IMR-90 (cell line): ENCODE results near the gene CD163. TPM values are rescaled to one million over a fixed set of nuclear protein-coding genes. Genes with fewer than 3 reads are reported as not detected.

Experiments used
- ATAC-seq: fragments of 200-7000 bp; cut with Tn5 transposase; 2 replicates; pipeline ENCODE4 v1.9.1; 2020; ENCODE audit warnings: low read depth, mild to moderate bottlenecking, moderate library complexity
- BruUV-seq: library from RNA; stranded (reverse); fragments of 400-500 nt; replicated peaks from 2 replicates; lab custom pipeline; 2021; lab: Mats Ljungman, UMichigan
- CTCF ChIA-PET: fragments of 300-600 bp; formaldehyde crosslinking; extraction: SDS; loops from one replicate; lab custom pipeline; 2021; ENCODE audit warnings: antibody characterized with exemption; lab: Yijun Ruan, JAX
- POLR2A ChIA-PET: fragments of 300-600 bp; sonication (Branson Sonifier 250); formaldehyde crosslinking; loops from one replicate; lab custom pipeline; 2022; ENCODE audit warnings: antibody characterized with exemption; ENCODE audit not compliant: unreplicated experiment; lab: Charles Lee
- DNase-seq: peaks from one replicate; pipeline ENCODE4 v3.0.0; 2013
- H2AFZ ChIP-seq: replicated peaks from 2 replicates; pipeline ENCODE3; 2013; ENCODE audit warnings: low read length, mild to moderate bottlenecking; ENCODE audit not compliant: poor library complexity
- H2AK5ac ChIP-seq: 2 replicates; pipeline ENCODE4 v1.6.1; 2013; ENCODE audit warnings: low read depth, low read length, inconsistent platforms
- H2AK9ac ChIP-seq: replicated peaks from 2 replicates; pipeline ENCODE3; 2013; ENCODE audit warnings: mild to moderate bottlenecking, low read depth, low read length, moderate library complexity; ENCODE audit not compliant: poor library complexity
- H2BK120ac ChIP-seq: 2 replicates; pipeline ENCODE4 v1.6.1; 2013; ENCODE audit warnings: low read depth, low read length, inconsistent platforms
- H2BK15ac ChIP-seq: 3 replicates; pipeline ENCODE4 v1.6.1; 2013; ENCODE audit warnings: low read depth, low read length, inconsistent platforms
- H2BK20ac ChIP-seq: 2 replicates; pipeline ENCODE4 v1.6.1; 2013; ENCODE audit warnings: low read depth, mild to moderate bottlenecking, inconsistent platforms, low read length, moderate library complexity
- H2BK5ac ChIP-seq: 2 replicates; pipeline ENCODE4 v1.6.1; 2013; ENCODE audit warnings: mild to moderate bottlenecking, low read depth, low read length, inconsistent platforms; ENCODE audit not compliant: poor library complexity, severe bottlenecking
- H3K14ac ChIP-seq: replicated peaks from 2 replicates; pipeline ENCODE4 v1.6.1; 2013; ENCODE audit warnings: low read depth, low read length, inconsistent platforms
- H3K18ac ChIP-seq: 2 replicates; pipeline ENCODE4 v1.6.1; 2013; ENCODE audit warnings: low read depth, low read length, control low read depth
- H3K23ac ChIP-seq: 2 replicates; pipeline ENCODE4 v1.6.1; 2013; ENCODE audit warnings: low read depth, low read length, inconsistent platforms
- H3K27ac ChIP-seq: 2 replicates; pipeline ENCODE4 v1.5.1; 2013; ENCODE audit warnings: mild to moderate bottlenecking, control low read depth, low read length; ENCODE audit not compliant: insufficient read depth
- H3K27me3 ChIP-seq: 2 replicates; pipeline ENCODE4 v1.6.1; 2013; ENCODE audit warnings: low read length; ENCODE audit not compliant: control insufficient read depth, insufficient read depth
- H3K36me3 ChIP-seq: 2 replicates; pipeline ENCODE4 v1.6.1; 2013; ENCODE audit warnings: low read length, mixed read lengths; ENCODE audit not compliant: control insufficient read depth, insufficient read depth
- H3K4ac ChIP-seq: 2 replicates; pipeline ENCODE4 v1.6.1; 2013; ENCODE audit warnings: low read depth, low read length, inconsistent platforms
- H3K4me1 ChIP-seq: 2 replicates; pipeline ENCODE4 v1.6.1; 2013; ENCODE audit warnings: low read length, mixed read lengths; ENCODE audit not compliant: control insufficient read depth, insufficient read depth
- H3K4me2 ChIP-seq: 2 replicates; pipeline ENCODE4 v1.6.1; 2013; ENCODE audit warnings: low read depth, mild to moderate bottlenecking, control low read depth, low read length, moderate library complexity
- H3K4me3 ChIP-seq: 2 replicates; pipeline ENCODE4 v1.5.1; 2013; ENCODE audit warnings: low read depth, mild to moderate bottlenecking, control low read depth, low read length, moderate library complexity; ENCODE audit not compliant: insufficient read depth
- H3K56ac ChIP-seq: 2 replicates; pipeline ENCODE4 v1.6.1; 2013; ENCODE audit warnings: low read length, inconsistent platforms; ENCODE audit not compliant: insufficient read depth; ENCODE audit errors: extremely low read depth
- H3K79me1 ChIP-seq, 2 experiments: 2 replicates each; pipeline ENCODE4 v1.6.1; 2013; ENCODE audit warnings: low read length in 2 of 2, inconsistent platforms in 1 of 2, low read depth in 1 of 2
- H3K9ac ChIP-seq: 2 replicates; pipeline ENCODE4 v1.6.1; 2013; ENCODE audit warnings: low read depth, low read length, control low read depth
- H3K9me1 ChIP-seq: 2 replicates; pipeline ENCODE4 v1.6.1; 2013; ENCODE audit warnings: low read length, inconsistent platforms; ENCODE audit not compliant: insufficient read depth
- H3K9me3 ChIP-seq: 2 replicates; pipeline ENCODE4 v1.6.1; 2013; ENCODE audit warnings: low read length; ENCODE audit not compliant: control insufficient read depth, insufficient read depth
- H4K20me1 ChIP-seq: 2 replicates; pipeline ENCODE4 v1.6.1; 2013; ENCODE audit warnings: low read length, inconsistent platforms; ENCODE audit not compliant: insufficient read depth
- H4K5ac ChIP-seq: 2 replicates; pipeline ENCODE4 v1.6.1; 2013; ENCODE audit warnings: mild to moderate bottlenecking, low read depth, low read length, control low read depth
- H4K8ac ChIP-seq, 2 experiments: 2 replicates each; pipeline ENCODE4 v1.6.1; 2013; ENCODE audit warnings: low read depth in 2 of 2, low read length in 2 of 2, control low read depth in 1 of 2, inconsistent platforms in 1 of 2
- H4K91ac ChIP-seq: 2 replicates; pipeline ENCODE4 v1.6.1; 2013; ENCODE audit warnings: low read depth, low read length, inconsistent platforms; ENCODE audit not compliant: insufficient read depth
- BHLHE40 ChIP-seq: fragments of 150-350 bp; IDR thresholded peaks from 2 replicates; pipeline ENCODE4 v1.6.1; 2016; ENCODE audit warnings: mild to moderate bottlenecking, low read depth, low read length
- CEBPB ChIP-seq: IDR thresholded peaks from 2 replicates; pipeline ENCODE4 v1.6.1; 2012; ENCODE audit warnings: low read depth, low read length, improper control_type of control experiment
- CHD1 ChIP-seq: IDR thresholded peaks from 2 replicates; pipeline ENCODE4 v1.6.1; 2012; ENCODE audit warnings: low read depth, low read length, improper control_type of control experiment
- CTCF ChIP-seq: conservative IDR thresholded peaks from 2 replicates; pipeline ENCODE4 v1.5.1; 2012; ENCODE audit warnings: mild to moderate bottlenecking, low read depth, low read length, improper control_type of control experiment
- FOS ChIP-seq: fragments of 150-350 bp; IDR thresholded peaks from 2 replicates; pipeline ENCODE4 v1.6.1; 2016; ENCODE audit warnings: low read depth, low read length
- MAFK ChIP-seq: IDR thresholded peaks from 2 replicates; pipeline ENCODE4 v1.6.1; 2012; ENCODE audit warnings: low read depth, low read length, improper control_type of control experiment
- MAZ ChIP-seq: IDR thresholded peaks from 2 replicates; pipeline ENCODE4 v1.6.1; 2012; ENCODE audit warnings: low read depth, mild to moderate bottlenecking, low read length, improper control_type of control experiment, moderate library complexity, borderline replicate concordance
- NFE2L2 ChIP-seq: fragments of 150-350 bp; IDR thresholded peaks from 2 replicates; pipeline ENCODE4 v1.6.1; 2016; ENCODE audit warnings: low read depth, mild to moderate bottlenecking, low read length
- POLR2A ChIP-seq: IDR thresholded peaks from 2 replicates; pipeline ENCODE4 v1.6.1; 2012; ENCODE audit warnings: mild to moderate bottlenecking, low read depth, low read length
- RAD21 ChIP-seq: IDR thresholded peaks from 2 replicates; pipeline ENCODE4 v1.6.1; 2012; ENCODE audit warnings: low read length, improper control_type of control experiment
- RCOR1 ChIP-seq: IDR thresholded peaks from 2 replicates; pipeline ENCODE4 v1.6.1; 2012; ENCODE audit warnings: mild to moderate bottlenecking, low read length, improper control_type of control experiment; ENCODE audit not compliant: insufficient replicate concordance
- RFX5 ChIP-seq: IDR thresholded peaks from 2 replicates; pipeline ENCODE4 v1.8.0; 2012; ENCODE audit warnings: low read depth, mild to moderate bottlenecking, low read length, moderate library complexity
- dilution Hi-C: fragments of 300-500 bp; cut with HindIII; formaldehyde crosslinking; loops from one replicate; pipeline ENCODE4 v1.14.3; 2018; ENCODE audit warnings: low sequenced_read_pairs; ENCODE audit not compliant: unreplicated experiment
- in situ Hi-C: fragments of 300-500 bp; cut with MboI; formaldehyde crosslinking; loops from 3 replicates; pipeline ENCODE4 v1.14.3; 2019; ENCODE audit warnings: low sequenced_read_pairs, inconsistent platforms, mixed read lengths
- intact Hi-C: fragments of 100-400 bp; cut with micrococcal nuclease; formaldehyde crosslinking; loops from 2 replicates; pipeline ENCODE4 v1.10.0; 2022
- polyA plus RNA-seq, 3 experiments: library from polyadenylated mRNA; depleted of rRNA; stranded (reverse); fragments of >200 nt; gene quantifications; 2 replicates each; pipeline ENCODE4 v1.2.3, GENCODE V29; 2012; ENCODE audit warnings: low replicate concordance in 1 of 3
- total RNA-seq: library from RNA; depleted of rRNA; stranded (reverse); fragments of >200 nt; gene quantifications from 2 replicates; pipeline ENCODE4 v1.2.3, GENCODE V29; 2012
- TF ChIP-seq, protein P1 (sequence below): fragments of 150-350 bp; IDR thresholded peaks from 2 replicates; pipeline ENCODE4 v1.6.1; 2017; ENCODE audit warnings: mild to moderate bottlenecking, antibody characterized with exemption, low read length, low read depth

CD163 gene
- total and polyA plus RNA-seq, 2 of the 4 experiments (the other 2 are of a cell fraction) = not detected

DNA sequence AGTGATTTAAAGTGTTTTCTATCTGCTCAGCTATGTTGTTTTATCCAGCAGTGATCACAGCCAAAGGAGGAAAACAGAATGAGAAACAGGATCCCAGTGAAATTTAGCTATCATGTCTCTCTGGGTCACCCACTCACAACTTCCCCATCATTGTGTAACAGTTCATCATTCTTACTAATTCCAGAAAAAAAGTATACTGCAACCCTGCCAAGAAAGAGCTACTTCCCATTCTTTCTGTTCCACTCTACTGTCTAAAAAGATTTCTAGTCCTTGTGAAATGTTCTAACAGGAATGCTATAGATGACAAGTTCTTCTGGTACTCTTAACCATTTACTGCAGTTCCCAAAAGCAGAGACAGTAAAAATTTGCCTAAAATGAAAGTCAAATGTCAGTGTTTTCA lies 39.2 kb upstream of the CD163 start:
- H2AK5ac ChIP-seq = no peak overlapping the region
- H2BK20ac ChIP-seq = no peak overlapping the region
- TF ChIP-seq CTCF (no peak), RCOR1 (no peak), CEBPB (no peak), BHLHE40 (no peak), NFE2L2 (no peak), POLR2A (no peak), MAFK (no peak), RAD21 (no peak), RFX5 (no peak), CHD1 (no peak), MAZ (no peak), FOS (no peak)
- TF ChIP-seq, protein P1, sequence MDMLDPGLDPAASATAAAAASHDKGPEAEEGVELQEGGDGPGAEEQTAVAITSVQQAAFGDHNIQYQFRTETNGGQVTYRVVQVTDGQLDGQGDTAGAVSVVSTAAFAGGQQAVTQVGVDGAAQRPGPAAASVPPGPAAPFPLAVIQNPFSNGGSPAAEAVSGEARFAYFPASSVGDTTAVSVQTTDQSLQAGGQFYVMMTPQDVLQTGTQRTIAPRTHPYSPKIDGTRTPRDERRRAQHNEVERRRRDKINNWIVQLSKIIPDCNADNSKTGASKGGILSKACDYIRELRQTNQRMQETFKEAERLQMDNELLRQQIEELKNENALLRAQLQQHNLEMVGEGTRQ = no peak
- no peak overlapping the region for H3K56ac ChIP-seq
- no peak overlapping the region for H4K8ac ChIP-seq
- no peaks in the 10 kb centered on the region for H3K36me3 ChIP-seq
- ChIA-PET CTCF (no interaction called here), POLR2A (no interaction called here)
- no peak overlapping the region for H4K5ac ChIP-seq
- no peak overlapping the region for H2BK15ac ChIP-seq
- H3K9me3 ChIP-seq = peaks cover 4% of the 10 kb centered on the region; the same call in 1 of the 2 replicates
- H3K4me2 ChIP-seq = no peak overlapping the region; the same call in 1 of the 2 replicates
- no peak overlapping the region for H3K4me3 ChIP-seq
- no peak overlapping the region for H2BK120ac ChIP-seq
- no peak overlapping the region for H3K14ac ChIP-seq
- no peak for ATAC-seq
- no peak overlapping the region for H3K23ac ChIP-seq
- no TSS peak for BruUV-seq
- H2AK9ac ChIP-seq = no peak overlapping the region
- no peaks in the 10 kb centered on the region for H3K27me3 ChIP-seq
- H4K20me1 ChIP-seq = no peaks in the 10 kb centered on the region
- in situ Hi-C loops = no loop called here
- no peaks in the 10 kb centered on the region for H3K79me1 ChIP-seq
- no peak overlapping the region for H3K18ac ChIP-seq
- no peak overlapping the region for H3K27ac ChIP-seq
- intact Hi-C loops = no loop called here
- no peak overlapping the region for H3K9ac ChIP-seq
- no peaks in the 10 kb centered on the region for H3K9me1 ChIP-seq
- no peak overlapping the region for H2BK5ac ChIP-seq
- no peak overlapping the region for H3K4ac ChIP-seq
- peak; percentile 14 for DNase-seq
- H2AFZ ChIP-seq = no peak overlapping the region
- dilution Hi-C loops = no loop called here
- H3K4me1 ChIP-seq = no peaks in the 10 kb centered on the region
- no peak overlapping the region for H4K91ac ChIP-seq
